Measurements from ENCODE around the gene RASGRF2. TPM values are rescaled to one million over a fixed set of nuclear protein-coding genes. Genes with fewer than 3 reads are reported as not detected.

Gene RASGRF2
- total and polyA plus RNA-seq, 2 of the 8 experiments (the other 6 are each of a cell fraction or from before 2014, with no cell fraction given), result 2.6 to 29.5 TPM

DNA sequence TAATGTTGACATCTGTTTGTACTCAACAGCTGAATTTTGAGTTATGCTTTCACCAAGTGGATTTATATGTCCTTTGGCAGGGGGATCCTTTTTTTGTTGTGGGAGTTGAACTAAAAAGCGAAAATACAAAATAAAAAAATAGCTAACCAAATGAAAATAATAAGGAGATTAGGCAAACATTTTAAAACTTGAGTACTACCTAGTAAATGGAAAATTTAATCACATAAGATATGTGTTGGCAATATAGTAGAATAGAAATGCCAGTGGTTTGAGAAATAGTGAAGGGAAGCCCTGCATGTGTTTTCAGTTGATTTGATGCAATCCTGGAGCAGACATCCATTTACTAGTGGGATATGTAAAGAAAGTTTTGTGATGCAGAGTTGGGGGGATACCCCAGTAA is 98.0 kb downstream of the RASGRF2 start (continued):
- TF ChIP-seq USF2 (IDR thresholded peaks at IDR 0.05; ENCODE audit: low read length), result no peak

Data from H1 (cell line).